NT2/D1 (cell line): ENCODE measurements around the gene S100A14.

Experiments
- YY1 ChIP-seq: IDR thresholded peaks from 2 replicates; pipeline ENCODE4 v1.6.1; 2011; ENCODE audit not compliant: insufficient read length, insufficient read depth
- ZNF274 ChIP-seq: IDR thresholded peaks from 2 replicates; pipeline ENCODE4 v1.6.1; 2011; ENCODE audit warnings: mild to moderate bottlenecking, low read depth, low read length

- TF ChIP-seq YY1 (no peak), ZNF274 (no peak)
Measured at GRCh38 chr1:153624965-153625611, 9.0 kb upstream of the S100A14 start.
